IMR-90 (cell line): Measurements from ENCODE around the gene CUL4A. TPM values are rescaled to one million over a fixed set of nuclear protein-coding genes. Genes with fewer than 3 reads are reported as not detected.

Experiments used
- ATAC-seq: fragments of 200-7000 bp; cut with Tn5 transposase; 2 replicates; pipeline ENCODE4 v1.9.1; 2020; ENCODE audit warnings: low read depth, mild to moderate bottlenecking, moderate library complexity
- BruUV-seq: library from RNA; stranded (reverse); fragments of 400-500 nt; replicated peaks from 2 replicates; lab custom pipeline; 2021; lab: Mats Ljungman, UMichigan
- CTCF ChIA-PET: fragments of 300-600 bp; formaldehyde crosslinking; extraction: SDS; loops from one replicate; lab custom pipeline; 2021; ENCODE audit warnings: antibody characterized with exemption; lab: Yijun Ruan, JAX
- POLR2A ChIA-PET: fragments of 300-600 bp; sonication (Branson Sonifier 250); formaldehyde crosslinking; loops from one replicate; lab custom pipeline; 2022; ENCODE audit warnings: antibody characterized with exemption; ENCODE audit not compliant: unreplicated experiment; lab: Charles Lee
- DNase-seq: peaks from one replicate; pipeline ENCODE4 v3.0.0; 2013
- H2AFZ ChIP-seq: replicated peaks from 2 replicates; pipeline ENCODE3; 2013; ENCODE audit warnings: low read length, mild to moderate bottlenecking; ENCODE audit not compliant: poor library complexity
- H2AK5ac ChIP-seq: 2 replicates; pipeline ENCODE4 v1.6.1; 2013; ENCODE audit warnings: low read depth, low read length, inconsistent platforms
- H2AK9ac ChIP-seq: replicated peaks from 2 replicates; pipeline ENCODE3; 2013; ENCODE audit warnings: mild to moderate bottlenecking, low read depth, low read length, moderate library complexity; ENCODE audit not compliant: poor library complexity
- H2BK120ac ChIP-seq: 2 replicates; pipeline ENCODE4 v1.6.1; 2013; ENCODE audit warnings: low read depth, low read length, inconsistent platforms
- H2BK15ac ChIP-seq: 3 replicates; pipeline ENCODE4 v1.6.1; 2013; ENCODE audit warnings: low read depth, low read length, inconsistent platforms
- H2BK20ac ChIP-seq: 2 replicates; pipeline ENCODE4 v1.6.1; 2013; ENCODE audit warnings: low read depth, mild to moderate bottlenecking, inconsistent platforms, low read length, moderate library complexity
- H2BK5ac ChIP-seq: 2 replicates; pipeline ENCODE4 v1.6.1; 2013; ENCODE audit warnings: mild to moderate bottlenecking, low read depth, low read length, inconsistent platforms; ENCODE audit not compliant: poor library complexity, severe bottlenecking
- H3K14ac ChIP-seq: replicated peaks from 2 replicates; pipeline ENCODE4 v1.6.1; 2013; ENCODE audit warnings: low read depth, low read length, inconsistent platforms
- H3K18ac ChIP-seq: 2 replicates; pipeline ENCODE4 v1.6.1; 2013; ENCODE audit warnings: low read depth, low read length, control low read depth
- H3K23ac ChIP-seq: 2 replicates; pipeline ENCODE4 v1.6.1; 2013; ENCODE audit warnings: low read depth, low read length, inconsistent platforms
- H3K27ac ChIP-seq: 2 replicates; pipeline ENCODE4 v1.5.1; 2013; ENCODE audit warnings: mild to moderate bottlenecking, control low read depth, low read length; ENCODE audit not compliant: insufficient read depth
- H3K27me3 ChIP-seq: 2 replicates; pipeline ENCODE4 v1.6.1; 2013; ENCODE audit warnings: low read length; ENCODE audit not compliant: control insufficient read depth, insufficient read depth
- H3K36me3 ChIP-seq: 2 replicates; pipeline ENCODE4 v1.6.1; 2013; ENCODE audit warnings: low read length, mixed read lengths; ENCODE audit not compliant: control insufficient read depth, insufficient read depth
- H3K4ac ChIP-seq: 2 replicates; pipeline ENCODE4 v1.6.1; 2013; ENCODE audit warnings: low read depth, low read length, inconsistent platforms
- H3K4me1 ChIP-seq: 2 replicates; pipeline ENCODE4 v1.6.1; 2013; ENCODE audit warnings: low read length, mixed read lengths; ENCODE audit not compliant: control insufficient read depth, insufficient read depth
- H3K4me2 ChIP-seq: 2 replicates; pipeline ENCODE4 v1.6.1; 2013; ENCODE audit warnings: low read depth, mild to moderate bottlenecking, control low read depth, low read length, moderate library complexity
- H3K4me3 ChIP-seq: 2 replicates; pipeline ENCODE4 v1.5.1; 2013; ENCODE audit warnings: low read depth, mild to moderate bottlenecking, control low read depth, low read length, moderate library complexity; ENCODE audit not compliant: insufficient read depth
- H3K56ac ChIP-seq: 2 replicates; pipeline ENCODE4 v1.6.1; 2013; ENCODE audit warnings: low read length, inconsistent platforms; ENCODE audit not compliant: insufficient read depth; ENCODE audit errors: extremely low read depth
- H3K79me1 ChIP-seq, 2 experiments: 2 replicates each; pipeline ENCODE4 v1.6.1; 2013; ENCODE audit warnings: low read length in 2 of 2, inconsistent platforms in 1 of 2, low read depth in 1 of 2
- H3K9ac ChIP-seq: 2 replicates; pipeline ENCODE4 v1.6.1; 2013; ENCODE audit warnings: low read depth, low read length, control low read depth
- H3K9me1 ChIP-seq: 2 replicates; pipeline ENCODE4 v1.6.1; 2013; ENCODE audit warnings: low read length, inconsistent platforms; ENCODE audit not compliant: insufficient read depth
- H3K9me3 ChIP-seq: 2 replicates; pipeline ENCODE4 v1.6.1; 2013; ENCODE audit warnings: low read length; ENCODE audit not compliant: control insufficient read depth, insufficient read depth
- H4K20me1 ChIP-seq: 2 replicates; pipeline ENCODE4 v1.6.1; 2013; ENCODE audit warnings: low read length, inconsistent platforms; ENCODE audit not compliant: insufficient read depth
- H4K5ac ChIP-seq: 2 replicates; pipeline ENCODE4 v1.6.1; 2013; ENCODE audit warnings: mild to moderate bottlenecking, low read depth, low read length, control low read depth
- H4K8ac ChIP-seq, 2 experiments: 2 replicates each; pipeline ENCODE4 v1.6.1; 2013; ENCODE audit warnings: low read depth in 2 of 2, low read length in 2 of 2, control low read depth in 1 of 2, inconsistent platforms in 1 of 2
- H4K91ac ChIP-seq: 2 replicates; pipeline ENCODE4 v1.6.1; 2013; ENCODE audit warnings: low read depth, low read length, inconsistent platforms; ENCODE audit not compliant: insufficient read depth
- BHLHE40 ChIP-seq: fragments of 150-350 bp; IDR thresholded peaks from 2 replicates; pipeline ENCODE4 v1.6.1; 2016; ENCODE audit warnings: mild to moderate bottlenecking, low read depth, low read length
- CHD1 ChIP-seq: IDR thresholded peaks from 2 replicates; pipeline ENCODE4 v1.6.1; 2012; ENCODE audit warnings: low read depth, low read length, improper control_type of control experiment
- CTCF ChIP-seq: conservative IDR thresholded peaks from 2 replicates; pipeline ENCODE4 v1.5.1; 2012; ENCODE audit warnings: mild to moderate bottlenecking, low read depth, low read length, improper control_type of control experiment
- MAZ ChIP-seq: IDR thresholded peaks from 2 replicates; pipeline ENCODE4 v1.6.1; 2012; ENCODE audit warnings: low read depth, mild to moderate bottlenecking, low read length, improper control_type of control experiment, moderate library complexity, borderline replicate concordance
- RAD21 ChIP-seq: IDR thresholded peaks from 2 replicates; pipeline ENCODE4 v1.6.1; 2012; ENCODE audit warnings: low read length, improper control_type of control experiment
- SMC3 ChIP-seq: fragments of 150-350 bp; IDR thresholded peaks from 2 replicates; pipeline ENCODE4 v1.6.1; 2016; ENCODE audit warnings: low read depth, mild to moderate bottlenecking, antibody characterized with exemption, low read length, moderate library complexity
- USF2 ChIP-seq: fragments of 150-350 bp; IDR thresholded peaks from 2 replicates; pipeline ENCODE4 v1.6.1; 2017; ENCODE audit warnings: mild to moderate bottlenecking, antibody characterized with exemption, low read length, low read depth
- WGBS, 2 experiments: methylation state at CpG; one replicate each; pipeline versions ENCODE4 v1.1.5 to v1.1.7; 2013; ENCODE audit warnings: missing lambda C conversion rate in 2 of 2; ENCODE audit not compliant: insufficient read length in 1 of 2; ENCODE audit errors: extremely low coverage in 2 of 2; 5-methylcytosine and 5-hydroxymethylcytosine counted together
- dilution Hi-C: fragments of 300-500 bp; cut with HindIII; formaldehyde crosslinking; loops from one replicate; pipeline ENCODE4 v1.14.3; 2018; ENCODE audit warnings: low sequenced_read_pairs; ENCODE audit not compliant: unreplicated experiment
- in situ Hi-C: fragments of 300-500 bp; cut with MboI; formaldehyde crosslinking; loops from 3 replicates; pipeline ENCODE4 v1.14.3; 2019; ENCODE audit warnings: low sequenced_read_pairs, inconsistent platforms, mixed read lengths
- intact Hi-C: fragments of 100-400 bp; cut with micrococcal nuclease; formaldehyde crosslinking; loops from 2 replicates; pipeline ENCODE4 v1.10.0; 2022
- polyA plus RNA-seq, 3 experiments: library from polyadenylated mRNA; depleted of rRNA; stranded (reverse); fragments of >200 nt; gene quantifications; 2 replicates each; pipeline ENCODE4 v1.2.3, GENCODE V29; 2012; ENCODE audit warnings: low replicate concordance in 1 of 3
- total RNA-seq: library from RNA; depleted of rRNA; stranded (reverse); fragments of >200 nt; gene quantifications from 2 replicates; pipeline ENCODE4 v1.2.3, GENCODE V29; 2012

The CUL4A gene
- total and polyA plus RNA-seq, 2 of the 4 experiments (the other 2 are of a cell fraction), result 86.0 to 146 TPM

GRCh38 chr13:113211774-113212173 is 2.4 kb downstream of the CUL4A start:
- no TSS peak for BruUV-seq
- TF ChIP-seq RAD21, result no peak
- TF ChIP-seq CTCF, result 0 out of 2 replicates have a peak, but pooled peaks have one; percentile 12
- no peak for TF ChIP-seq USF2
- no peak for TF ChIP-seq CHD1
- no peak for TF ChIP-seq BHLHE40
- TF ChIP-seq MAZ, result no peak
- no peak for TF ChIP-seq SMC3
- WGBS, 2 experiments, result 89% methylated on average over 3 of the region's 10 CpGs; no CpG with 5 or more reads in 1 of the 2 experiments

More at GRCh38 chr13:113211774-113212173, 2.4 kb downstream of the CUL4A start:
- no peak overlapping the region for H3K4me2 ChIP-seq
- DNase-seq (no peak), ATAC-seq (no peak)
- intact Hi-C loops, result loop anchor here (2.0 kb wide), 1 partner anchor 59 kb away; no protein-coding TSS in a partner anchor
- no peak overlapping the region for H4K5ac ChIP-seq
- H4K91ac ChIP-seq, result no peak overlapping the region
- peaks cover 2 to 50% of the 10 kb centered on the region in 2 experiments for H3K79me1 ChIP-seq
- H4K8ac ChIP-seq, result no peak overlapping the region
- H2AK9ac ChIP-seq, result no peak overlapping the region
- H3K4me1 ChIP-seq, result peaks cover 27% of the 10 kb centered on the region
- ChIA-PET CTCF (no interaction called here), POLR2A (no interaction called here)
- in situ Hi-C loops, result no loop called here
- no peak overlapping the region for H3K9ac ChIP-seq
- peaks cover 59% of the 10 kb centered on the region for H4K20me1 ChIP-seq
- no peak overlapping the region for H3K18ac ChIP-seq
- H3K27ac ChIP-seq, result no peak overlapping the region
- no peak overlapping the region for H3K56ac ChIP-seq
- H3K4me3 ChIP-seq, result no peak overlapping the region
- H3K23ac ChIP-seq, result no peak overlapping the region
- no peak overlapping the region for H2BK15ac ChIP-seq
- H2BK120ac ChIP-seq, result no peak overlapping the region
- no peak overlapping the region for H3K14ac ChIP-seq
- no peak overlapping the region for H2BK20ac ChIP-seq
- H2AK5ac ChIP-seq, result no peak overlapping the region
- no peak overlapping the region for H2AFZ ChIP-seq
- H3K9me1 ChIP-seq, result peaks cover 26% of the 10 kb centered on the region
- H3K27me3 ChIP-seq, result no peaks in the 10 kb centered on the region
- dilution Hi-C loops, result no loop called here
- H3K4ac ChIP-seq, result no peak overlapping the region
- H3K36me3 ChIP-seq, result peaks cover 5% of the 10 kb centered on the region
- no peak overlapping the region for H2BK5ac ChIP-seq
- no peaks in the 10 kb centered on the region for H3K9me3 ChIP-seq
